GM12878 (cell line): Measurements from ENCODE around the gene TECR. TPM values are rescaled to one million over a fixed set of nuclear protein-coding genes. Genes with fewer than 3 reads are reported as not detected.

Experiments
- ATAC-seq: fragments of 200-7000 bp; cut with Tn5 transposase; 3 replicates; pipeline ENCODE4 v1.9.1; 2020; ENCODE audit warnings: mild to moderate bottlenecking, moderate library complexity
- BruUV-seq: library from RNA; stranded (reverse); fragments of 400-500 nt; replicated peaks from 2 replicates; lab custom pipeline; 2021; lab: Mats Ljungman, UMichigan
- CTCF ChIA-PET: fragments of 300-600 bp; sonication (Branson Sonifier 250); formaldehyde crosslinking; extraction: SDS; loops from one replicate; lab custom pipeline; 2021; ENCODE audit warnings: inconsistent platforms; lab: Yijun Ruan, JAX
- POLR2A ChIA-PET: fragments of 350-600 bp; formaldehyde crosslinking; extraction: SDS; loops from one replicate; lab custom pipeline; 2021; ENCODE audit warnings: inconsistent platforms; lab: Charles Lee
- RAD21 ChIA-PET: fragments of 300-600 bp; sonication (Branson Sonifier 250); formaldehyde crosslinking; loops from one replicate; lab custom pipeline; 2023; ENCODE audit warnings: antibody characterized with exemption; ENCODE audit not compliant: unreplicated experiment; lab: Charles Lee
- SMC1A ChIA-PET: fragments of 300-600 bp; sonication (Branson Sonifier 250); formaldehyde crosslinking; loops from one replicate; lab custom pipeline; 2023; ENCODE audit not compliant: unreplicated experiment, uncharacterized antibody; lab: Charles Lee
- DNase-seq: peaks from one replicate; pipeline ENCODE4 v3.0.0-alpha.2; 2011; ENCODE audit warnings: low read depth, low spot score
- FAIRE-seq: peaks from 3 replicates; lab custom pipeline; 2011; peaks lifted over from hg19 to GRCh38; lab: Jason Lieb, UNC
- H2AFZ ChIP-seq: 2 replicates; pipeline ENCODE4 v1.6.0; 2011; ENCODE audit warnings: low read depth, low read length, control low read depth; ENCODE audit not compliant: control insufficient read depth
- H3K27ac ChIP-seq: 2 replicates; pipeline ENCODE4 v1.5.1; 2011; ENCODE audit warnings: control low read depth; ENCODE audit not compliant: control insufficient read depth, insufficient read depth
- H3K27me3 ChIP-seq, 2 experiments: replicated peaks in 1 of 2; 2 replicates each; pipeline versions ENCODE4 v1.6.0 to v1.6.1; 2011; ENCODE audit warnings: low read length in 1 of 2; ENCODE audit not compliant: control insufficient read depth in 2 of 2, insufficient read depth in 2 of 2
- H3K36me3 ChIP-seq, 2 experiments: 2 replicates each; pipeline ENCODE4 v1.5.1; 2011; ENCODE audit warnings: low read length in 1 of 2; ENCODE audit not compliant: control insufficient read depth in 2 of 2, insufficient read depth in 2 of 2
- H3K4me1 ChIP-seq: 2 replicates; pipeline ENCODE4 v1.6.1; 2011; ENCODE audit warnings: mild to moderate bottlenecking, low read length, moderate library complexity, mixed read lengths; ENCODE audit not compliant: control insufficient read depth, insufficient read depth
- H3K4me2 ChIP-seq: 2 replicates; pipeline ENCODE4 v1.6.0; 2011; ENCODE audit warnings: control low read depth; ENCODE audit not compliant: control insufficient read depth, insufficient read depth
- H3K4me3 ChIP-seq: fragments of 200-600 bp; sonication (generic); 2 replicates; pipeline ENCODE4 v1.5.1; 2016
- H3K79me2 ChIP-seq: 2 replicates; pipeline ENCODE4 v1.6.0; 2011; ENCODE audit warnings: low read length; ENCODE audit not compliant: control insufficient read depth, insufficient read depth
- H3K9ac ChIP-seq: 2 replicates; pipeline ENCODE4 v1.8.0; 2011; ENCODE audit warnings: low read length, control low read depth, mixed read lengths; ENCODE audit not compliant: control insufficient read depth, insufficient read depth
- H3K9me3 ChIP-seq: replicated peaks from 3 replicates; pipeline ENCODE4 v1.5.1; 2011; ENCODE audit warnings: mild to moderate bottlenecking, low read length; ENCODE audit not compliant: control insufficient read depth, insufficient read depth
- H4K20me1 ChIP-seq: 2 replicates; pipeline ENCODE4 v1.6.0; 2011; ENCODE audit not compliant: control insufficient read depth, insufficient read depth
- ATF7 ChIP-seq: fragments of 450-650 bp; IDR thresholded peaks from 2 replicates; pipeline ENCODE4 v1.6.1; 2016; ENCODE audit warnings: low read depth, mild to moderate bottlenecking
- BCL3 ChIP-seq: IDR thresholded peaks from 2 replicates; pipeline ENCODE4 v1.6.1; 2011; ENCODE audit warnings: borderline replicate concordance, low read depth, mild to moderate bottlenecking, moderate library complexity, low read length; ENCODE audit not compliant: insufficient read depth, poor library complexity, severe bottlenecking
- CREB1 ChIP-seq: IDR thresholded peaks from 2 replicates; pipeline ENCODE4 v1.6.1; 2012; ENCODE audit warnings: low read depth, mild to moderate bottlenecking, inconsistent platforms
- NFIC ChIP-seq: IDR thresholded peaks from 2 replicates; pipeline ENCODE4 v1.6.1; 2012; ENCODE audit warnings: low read depth, mild to moderate bottlenecking, inconsistent platforms, low read length, moderate library complexity
- NR2C2 ChIP-seq: IDR thresholded peaks from 2 replicates; pipeline ENCODE4 v1.6.1; 2011; ENCODE audit warnings: borderline replicate concordance, low read depth; ENCODE audit not compliant: control insufficient read depth, insufficient read length
- POLR2AphosphoS5 ChIP-seq: IDR thresholded peaks from 2 replicates; pipeline ENCODE4 v1.6.1; 2011; ENCODE audit warnings: mild to moderate bottlenecking, low read length, inconsistent platforms
- SKIL ChIP-seq: fragments of 450-650 bp; IDR thresholded peaks from 2 replicates; pipeline ENCODE4 v1.6.1; 2017; ENCODE audit warnings: mild to moderate bottlenecking, low read depth, inconsistent platforms; ENCODE audit not compliant: poor library complexity, severe bottlenecking
- SMAD5 ChIP-seq: IDR thresholded peaks from 2 replicates; pipeline ENCODE4 v1.6.1; 2016; ENCODE audit warnings: antibody characterized with exemption, low read depth
- SPI1 ChIP-seq: IDR thresholded peaks from 2 replicates; pipeline ENCODE4 v1.6.1; 2011; ENCODE audit warnings: low read depth, mild to moderate bottlenecking, low read length, moderate library complexity, borderline replicate concordance; ENCODE audit not compliant: insufficient read depth
- SREBF1 ChIP-seq: IDR thresholded peaks from 2 replicates; pipeline ENCODE4 v1.6.1; 2012; ENCODE audit warnings: mild to moderate bottlenecking, low read length
- TAF1 ChIP-seq: IDR thresholded peaks from 2 replicates; pipeline ENCODE4 v1.6.1; 2011; ENCODE audit warnings: mild to moderate bottlenecking, low read depth, low read length, borderline replicate concordance
- WGBS: methylation state at CpG from one replicate; pipeline ENCODE4 v1.1.6; 2016; ENCODE audit warnings: low lambda C conversion rate; ENCODE audit not compliant: insufficient replicate concordance, insufficient coverage; ENCODE audit errors: missing lambda C conversion rate; 5-methylcytosine and 5-hydroxymethylcytosine counted together
- in situ Hi-C: fragments of 300-500 bp; cut with MboI; formaldehyde crosslinking; loops from 9 replicates; pipeline ENCODE4 v1.14.3; 2018; ENCODE audit warnings: mixed read lengths
- intact Hi-C: fragments of 100-400 bp; cut with micrococcal nuclease; formaldehyde crosslinking; loops from one replicate; pipeline ENCODE4 v1.14.2; 2022; ENCODE audit not compliant: unreplicated experiment
- polyA plus RNA-seq, 11 experiments: library from polyadenylated mRNA; depleted of rRNA in 4 of 11; unstranded in 6 of 11; stranded (reverse) in 5 of 11; fragments of >200 nt; fragmentation: Nextera tagmentation in 4 of 11; fragmentation: Illumina TruSeq in 1 of 11; extraction: Ambion mirVana in 4 of 11; extraction: Trizol in 1 of 11; gene quantifications; 1 replicate in 1 of 11; 2 replicates in 10 of 11; pipeline versions ENCODE4 v1.2.1 to v1.2.3, GENCODE V29; 2011 to 2016; ENCODE audit warnings: inconsistent platforms in 2 of 11, missing spikeins in 2 of 11, low read depth in 1 of 11
- total RNA-seq, 4 experiments: library from RNA; depleted of rRNA in 3 of 4; stranded (reverse); fragments of >200 nt in 3 of 4; fragmentation: Illumina TruSeq in 1 of 4; extraction: Trizol in 1 of 4; gene quantifications; 2 replicates each; pipeline versions ENCODE4 v1.2.1 to v1.2.3, GENCODE V29; 2013 to 2021
- TF ChIP-seq, protein P1 (sequence below): fragments of 450-650 bp; IDR thresholded peaks from 2 replicates; pipeline ENCODE4 v1.6.1; 2017; ENCODE audit warnings: low read depth, mild to moderate bottlenecking, moderate library complexity

The TECR gene
- total and polyA plus RNA-seq, 10 of the 15 experiments (the other 5 are each of a cell fraction or from before 2014, with no cell fraction given) = 9.6 to 157 (median 64.2) TPM

- peak; percentile 77 for TF ChIP-seq SKIL
- TF ChIP-seq POLR2AphosphoS5 = 0 out of 2 replicates have a peak, but pooled peaks have one; percentile 51
- TF ChIP-seq NFIC = 0 out of 2 replicates have a peak, but pooled peaks have one; percentile 25
- TF ChIP-seq, protein P1, sequence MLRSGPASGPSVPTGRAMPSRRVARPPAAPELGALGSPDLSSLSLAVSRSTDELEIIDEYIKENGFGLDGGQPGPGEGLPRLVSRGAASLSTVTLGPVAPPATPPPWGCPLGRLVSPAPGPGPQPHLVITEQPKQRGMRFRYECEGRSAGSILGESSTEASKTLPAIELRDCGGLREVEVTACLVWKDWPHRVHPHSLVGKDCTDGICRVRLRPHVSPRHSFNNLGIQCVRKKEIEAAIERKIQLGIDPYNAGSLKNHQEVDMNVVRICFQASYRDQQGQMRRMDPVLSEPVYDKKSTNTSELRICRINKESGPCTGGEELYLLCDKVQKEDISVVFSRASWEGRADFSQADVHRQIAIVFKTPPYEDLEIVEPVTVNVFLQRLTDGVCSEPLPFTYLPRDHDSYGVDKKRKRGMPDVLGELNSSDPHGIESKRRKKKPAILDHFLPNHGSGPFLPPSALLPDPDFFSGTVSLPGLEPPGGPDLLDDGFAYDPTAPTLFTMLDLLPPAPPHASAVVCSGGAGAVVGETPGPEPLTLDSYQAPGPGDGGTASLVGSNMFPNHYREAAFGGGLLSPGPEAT = peak; percentile 71; the same call in 1 of the 2 replicates
- TF ChIP-seq SREBF1 = no peak
These were observed 48.6 kb downstream of the TECR start (continued) for GRCh38 chr19:14577885-14578427.

- in situ Hi-C loops = loop anchor here (25.0 kb wide), 1 partner anchor 2007 kb away; no protein-coding TSS in a partner anchor
- ATAC-seq = peak; percentile 39
- POLR2A ChIA-PET = interaction anchor here (0.5 to 11.9 kb wide), 4 partner anchors 24 to 163 kb away, joined by 4 to 190 read pairs (median 8); partner anchors contain the start of gene ZNF333
- no peak for TF ChIP-seq TAF1
- peak; percentile 65 for TF ChIP-seq BCL3
- peak; percentile 86 for TF ChIP-seq CREB1
- peak; percentile 88 for TF ChIP-seq ATF7
- no peak for TF ChIP-seq SMAD5
- TF ChIP-seq NR2C2 = no peak
- TF ChIP-seq SPI1 = 0 out of 2 replicates have a peak, but pooled peaks have one; percentile 34
These were observed 51.3 kb downstream of the TECR start for GRCh38 chr19:14580623-14581237.

More at GRCh38 chr19:14580623-14581237, 51.3 kb downstream of the TECR start:
- Histone ChIP-seq H4K20me1 (no peaks in the 10 kb centered on the region), H2AFZ (no peak overlapping the region; the same call in 1 of the 2 replicates), H3K27ac (no peak overlapping the region; the same call in 1 of the 2 replicates), H3K9ac (no peak overlapping the region), H3K36me3 (no peaks in the 10 kb centered on the region), H3K4me1 (peaks cover 19% of the 10 kb centered on the region), H3K79me2 (peaks cover 25% of the 10 kb centered on the region), H3K4me2 (no peak overlapping the region), H3K9me3 (no peaks in the 10 kb centered on the region), H3K4me3 (no peak overlapping the region), H3K27me3 (no peaks in the 10 kb centered on the region)
- ChIA-PET RAD21 (interaction anchor here (0.6 to 13.6 kb wide), 5 partner anchors 23 to 106 kb away, joined by 3 to 593 read pairs (median 5); partner anchors contain the start of gene ZNF333), CTCF (interaction anchor here (0.6 to 14.6 kb wide), 4 partner anchors 9 to 108 kb away, joined by 3 to 803 read pairs (median 6); partner anchors contain the start of genes NDUFB7 and ZNF333), SMC1A (interaction anchor here (1.4 to 12.5 kb wide), 4 partner anchors 23 to 107 kb away, joined by 4 to 558 read pairs (median 10); partner anchors contain the start of gene ZNF333)
- no TSS peak for BruUV-seq
- 12% methylated on average over 6 of the region's 6 CpGs for WGBS
- DNase-seq (peak; percentile 57), FAIRE-seq (no peak)
- intact Hi-C loops = no loop called here
